GM10847 (cell line): ENCODE measurements around the gene SPTLC2.

Source experiments
- POLR2A ChIP-seq: IDR thresholded peaks from 2 replicates; pipeline ENCODE4 v1.6.1; 2011; ENCODE audit not compliant: insufficient read length; ENCODE audit errors: extremely low read depth

Gene SPTLC2

GRCh38 chr14:77638771-77639171 lies 22.3 kb upstream of the SPTLC2 start:
- no peak for TF ChIP-seq POLR2A

GRCh38 chr14:77630111-77630510 lies 13.7 kb upstream of the SPTLC2 start:
- TF ChIP-seq POLR2A = no peak

GRCh38 chr14:77625360-77625759 lies 8.9 kb upstream of the SPTLC2 start:
- TF ChIP-seq POLR2A = no peak

GRCh38 chr14:77623201-77623600 lies 6.8 kb upstream of the SPTLC2 start:
- TF ChIP-seq POLR2A = no peak

- no peak for TF ChIP-seq POLR2A
Observed at GRCh38 chr14:77622366-77622961, 6.0 kb upstream of the SPTLC2 start.

- no peak for TF ChIP-seq POLR2A
Observed at GRCh38 chr14:77620222-77620870, 3.9 kb upstream of the SPTLC2 start.

- no peak for TF ChIP-seq POLR2A
Observed at GRCh38 chr14:77618381-77618970, 2.0 kb upstream of the SPTLC2 start.

GRCh38 chr14:77616133-77616453 lies 344 bp downstream of the SPTLC2 start:
- TF ChIP-seq POLR2A = no peak

GRCh38 chr14:77615361-77616132 lies 890 bp downstream of the SPTLC2 start:
- TF ChIP-seq POLR2A = no peak

GRCh38 chr14:77613201-77613600 lies 3.2 kb downstream of the SPTLC2 start:
- no peak for TF ChIP-seq POLR2A

GRCh38 chr14:77612011-77612620 lies 4.3 kb downstream of the SPTLC2 start:
- TF ChIP-seq POLR2A = no peak

GRCh38 chr14:77610553-77610952 lies 5.9 kb downstream of the SPTLC2 start:
- TF ChIP-seq POLR2A = no peak

GRCh38 chr14:77609922-77610321 lies 6.5 kb downstream of the SPTLC2 start:
- no peak for TF ChIP-seq POLR2A

- no peak for TF ChIP-seq POLR2A
Observed at GRCh38 chr14:77607741-77608302, 8.6 kb downstream of the SPTLC2 start.

GRCh38 chr14:77605392-77605972 lies 11.0 kb downstream of the SPTLC2 start:
- no peak for TF ChIP-seq POLR2A

GRCh38 chr14:77603654-77604255 lies 12.7 kb downstream of the SPTLC2 start:
- no peak for TF ChIP-seq POLR2A
